ENCODE measurements around the gene DET1.
A peak's percentile ranks its signal among the peaks of the same experiment; 100 is the strongest.
"Not testable (repeated sequence)": the region's sequence is repeated elsewhere in the genome, so short reads cannot be mapped to it uniquely, and the experiment has no call there.

DET1 gene

DNA sequence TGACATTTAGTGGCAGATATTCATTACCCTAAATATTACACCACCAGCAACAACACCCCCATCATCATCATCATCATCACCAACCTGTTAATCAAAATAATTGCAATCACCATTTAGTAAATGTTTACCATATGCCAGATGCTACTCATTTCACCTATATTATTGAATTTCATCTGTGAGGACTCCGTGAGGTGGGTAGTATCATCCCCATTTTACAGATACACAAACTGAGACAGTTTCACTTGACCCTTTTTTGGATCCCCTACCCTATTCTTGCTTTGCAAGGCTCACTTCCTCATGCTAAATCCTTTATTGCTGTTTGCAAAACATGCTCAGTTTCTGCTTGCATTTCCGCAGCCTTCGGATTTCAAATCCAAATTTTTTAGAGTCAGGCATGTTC is 18.3 kb upstream of the DET1 start:
- Histone ChIP-seq H3K79me2 (ENCODE audit: control insufficient read depth, insufficient read depth, low read length) (no peaks in the 10 kb centered on the region), H3K27me3 (ENCODE audit: insufficient read depth, low read length, poor library complexity) (no peaks in the 10 kb centered on the region), H3K18ac (ENCODE audit: low read length) (no peak overlapping the region), H2AK5ac (ENCODE audit: low read length) (no peak overlapping the region), H3K4ac (ENCODE audit: low read depth, low read length) (no peak overlapping the region), H3K4me2 (ENCODE audit: low read length) (no peak overlapping the region), H3K23ac (ENCODE audit: low read length) (no peak overlapping the region), H3K27ac (ENCODE audit: low read depth, low read length) (no peak overlapping the region), H3K4me1 (ENCODE audit: control insufficient read depth, low read depth, low read length) (no peaks in the 10 kb centered on the region), H3K56ac (ENCODE audit: low read length) (no peak overlapping the region), H4K5ac (ENCODE audit: low read length) (no peak overlapping the region), H3K79me1 (ENCODE audit: low read length) (no peaks in the 10 kb centered on the region), H3K4me3 (ENCODE audit: low read length) (no peak overlapping the region), H2BK120ac (ENCODE audit: low read depth, low read length) (no peak overlapping the region), H3K36me3 (ENCODE audit: control insufficient read depth, insufficient read depth, low read length) (no peaks in the 10 kb centered on the region), H3K9ac (ENCODE audit: low read length) (no peak overlapping the region), H2BK15ac (replicated peaks; ENCODE audit: low read depth) (no peak overlapping the region), H4K8ac (ENCODE audit: low read depth, low read length) (no peak overlapping the region), H2BK5ac (ENCODE audit: low read length) (no peak overlapping the region)
- whole genome bisulfite sequencing (ENCODE audit: extremely low coverage, insufficient coverage, low lambda C conversion rate) = no CpG with 5 or more reads among the region's 3 CpGs
- DNase-seq = no peak

DNA sequence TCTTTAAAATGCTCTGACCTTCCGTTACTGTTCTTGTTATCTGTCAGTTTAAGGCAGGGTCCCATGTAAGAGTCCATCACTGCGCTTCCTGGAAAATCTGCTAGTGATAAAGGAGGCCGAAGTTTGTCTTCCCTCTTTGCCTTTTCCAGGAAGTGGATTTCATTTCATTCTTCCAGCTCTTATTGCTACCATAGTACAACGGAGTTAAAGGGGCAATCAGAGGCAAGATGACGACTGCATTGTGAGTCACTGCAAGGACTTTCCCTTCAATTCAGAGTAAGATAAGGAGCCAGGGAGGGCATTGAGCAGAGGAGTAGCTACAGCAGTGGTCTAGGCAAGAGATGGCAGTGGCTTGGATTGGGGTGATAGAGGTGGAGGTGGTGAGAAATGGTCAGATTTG is 17.2 kb upstream of the DET1 start:
- no peaks in the 10 kb centered on the region for H3K36me3 ChIP-seq (ENCODE audit: control insufficient read depth, insufficient read depth, low read length)
- H3K4me1 ChIP-seq (ENCODE audit: control insufficient read depth, low read depth, low read length) = no peaks in the 10 kb centered on the region
- WGBS (ENCODE audit: extremely low coverage, insufficient coverage, low lambda C conversion rate) = no CpG with 5 or more reads among the region's 5 CpGs
- H2BK15ac ChIP-seq (replicated peaks; ENCODE audit: low read depth) = no peak overlapping the region
- H3K9ac ChIP-seq (ENCODE audit: low read length) = no peak overlapping the region
- H2BK120ac ChIP-seq (ENCODE audit: low read depth, low read length) = no peak overlapping the region
- no peaks in the 10 kb centered on the region for H3K79me2 ChIP-seq (ENCODE audit: control insufficient read depth, insufficient read depth, low read length)
- H2AK5ac ChIP-seq (ENCODE audit: low read length) = no peak overlapping the region
- no peak overlapping the region for H3K4me3 ChIP-seq (ENCODE audit: low read length)
- no peaks in the 10 kb centered on the region for H3K27me3 ChIP-seq (ENCODE audit: insufficient read depth, low read length, poor library complexity)
- H3K79me1 ChIP-seq (ENCODE audit: low read length) = no peaks in the 10 kb centered on the region
- no peak overlapping the region for H4K5ac ChIP-seq (ENCODE audit: low read length)
- no peak overlapping the region for H3K56ac ChIP-seq (ENCODE audit: low read length)
- no peak for DNase-seq
- H2BK5ac ChIP-seq (ENCODE audit: low read length) = no peak overlapping the region
- H3K27ac ChIP-seq (ENCODE audit: low read depth, low read length) = no peak overlapping the region
- no peak overlapping the region for H3K4me2 ChIP-seq (ENCODE audit: low read length)
- no peak overlapping the region for H3K23ac ChIP-seq (ENCODE audit: low read length)
- H3K18ac ChIP-seq (ENCODE audit: low read length) = no peak overlapping the region
- no peak overlapping the region for H3K4ac ChIP-seq (ENCODE audit: low read depth, low read length)
- H4K8ac ChIP-seq (ENCODE audit: low read depth, low read length) = no peak overlapping the region

DNA sequence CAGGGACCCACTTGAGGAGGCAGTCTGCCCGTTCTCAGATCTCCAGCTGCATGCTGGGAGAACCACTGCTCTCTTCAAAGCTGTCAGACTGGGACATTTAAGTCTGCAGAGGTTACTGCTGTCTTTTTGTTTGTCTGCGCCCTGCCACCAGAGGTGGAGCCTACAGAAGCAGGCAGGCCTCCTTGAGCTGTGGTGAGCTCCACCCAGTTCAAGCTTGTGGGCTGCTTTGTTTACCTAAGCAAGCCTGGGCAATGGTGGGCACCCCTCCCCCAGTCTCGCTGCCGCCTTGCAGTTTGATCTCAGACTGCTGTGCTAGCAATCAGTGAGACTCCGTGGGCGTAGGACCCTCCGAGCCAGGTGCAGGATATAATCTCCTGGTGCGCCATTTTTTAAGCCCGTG is 13.1 kb upstream of the DET1 start:
- H2BK120ac ChIP-seq (ENCODE audit: low read depth, low read length); H3K36me3 ChIP-seq (ENCODE audit: control insufficient read depth, insufficient read depth, low read length); H3K18ac ChIP-seq (ENCODE audit: low read length); H3K4me2 ChIP-seq (ENCODE audit: low read length); H3K4me3 ChIP-seq (ENCODE audit: low read length); H4K5ac ChIP-seq (ENCODE audit: low read length); H3K79me2 ChIP-seq (ENCODE audit: control insufficient read depth, insufficient read depth, low read length); H3K27ac ChIP-seq (ENCODE audit: low read depth, low read length); H3K9ac ChIP-seq (ENCODE audit: low read length); H4K8ac ChIP-seq (ENCODE audit: low read depth, low read length); H3K56ac ChIP-seq (ENCODE audit: low read length); H3K79me1 ChIP-seq (ENCODE audit: low read length); H2AK5ac ChIP-seq (ENCODE audit: low read length); H3K4ac ChIP-seq (ENCODE audit: low read depth, low read length); DNase-seq; H2BK15ac ChIP-seq (replicated peaks; ENCODE audit: low read depth); H2BK5ac ChIP-seq (ENCODE audit: low read length); H3K27me3 ChIP-seq (ENCODE audit: insufficient read depth, low read length, poor library complexity); H3K23ac ChIP-seq (ENCODE audit: low read length); H3K4me1 ChIP-seq (ENCODE audit: control insufficient read depth, low read depth, low read length): not testable (repeated sequence)
- WGBS (ENCODE audit: extremely low coverage, insufficient coverage, low lambda C conversion rate) = no CpG with 5 or more reads among the region's 9 CpGs

DNA sequence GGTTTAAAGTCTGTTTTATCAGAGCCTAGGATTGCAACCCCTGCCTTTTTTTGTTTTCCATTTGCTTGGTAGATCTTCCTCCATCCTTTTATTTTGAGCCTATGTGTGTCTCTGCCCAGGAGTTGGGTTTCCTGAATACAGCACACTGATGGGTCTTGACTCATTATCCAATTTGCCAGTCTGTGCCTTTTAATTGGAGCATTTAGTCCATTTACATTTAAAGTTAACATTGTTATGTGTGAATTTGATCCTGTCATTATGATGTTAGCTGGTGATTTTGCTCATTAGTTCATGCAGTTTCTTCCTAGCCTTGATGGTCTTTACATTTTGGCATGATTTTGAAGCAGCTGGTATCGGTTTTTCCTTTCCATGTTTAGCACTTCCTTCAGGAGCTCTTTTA is 11.5 kb upstream of the DET1 start:
- H3K23ac ChIP-seq (ENCODE audit: low read length); H3K4ac ChIP-seq (ENCODE audit: low read depth, low read length); H3K27ac ChIP-seq (ENCODE audit: low read depth, low read length); H4K5ac ChIP-seq (ENCODE audit: low read length); H2AK5ac ChIP-seq (ENCODE audit: low read length); H3K79me2 ChIP-seq (ENCODE audit: control insufficient read depth, insufficient read depth, low read length); H3K36me3 ChIP-seq (ENCODE audit: control insufficient read depth, insufficient read depth, low read length); H2BK15ac ChIP-seq (replicated peaks; ENCODE audit: low read depth); H3K18ac ChIP-seq (ENCODE audit: low read length); H3K9ac ChIP-seq (ENCODE audit: low read length); H2BK5ac ChIP-seq (ENCODE audit: low read length); H3K79me1 ChIP-seq (ENCODE audit: low read length); H3K56ac ChIP-seq (ENCODE audit: low read length); H4K8ac ChIP-seq (ENCODE audit: low read depth, low read length); H3K4me2 ChIP-seq (ENCODE audit: low read length); H3K4me3 ChIP-seq (ENCODE audit: low read length); H2BK120ac ChIP-seq (ENCODE audit: low read depth, low read length); DNase-seq; H3K27me3 ChIP-seq (ENCODE audit: insufficient read depth, low read length, poor library complexity); H3K4me1 ChIP-seq (ENCODE audit: control insufficient read depth, low read depth, low read length): not testable (repeated sequence)
- no CpG with 5 or more reads among the region's 1 CpG for WGBS (ENCODE audit: extremely low coverage, insufficient coverage, low lambda C conversion rate)

DNA sequence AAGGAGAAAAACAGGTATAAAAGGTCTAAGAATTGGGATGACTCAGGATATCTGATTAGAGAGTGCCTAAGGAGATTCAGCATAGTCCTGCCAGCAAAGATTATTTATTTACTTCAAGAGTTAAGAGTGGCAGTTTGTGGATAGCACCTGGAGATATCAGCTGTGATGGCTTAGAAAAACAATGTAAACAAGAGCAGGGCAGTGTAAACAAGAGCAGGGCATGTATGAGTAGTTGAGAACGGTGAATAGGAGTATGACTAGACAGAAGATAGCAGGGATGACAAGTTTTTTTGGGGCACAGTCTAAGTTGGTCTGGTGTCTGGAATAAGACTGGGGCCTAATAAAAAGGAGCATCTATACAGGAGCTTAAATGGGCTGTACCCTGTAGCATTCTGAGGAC is 1.5 kb upstream of the DET1 start:
- not testable (repeated sequence) for H3K56ac ChIP-seq (ENCODE audit: low read length); H3K4ac ChIP-seq (ENCODE audit: low read depth, low read length); H3K4me3 ChIP-seq (ENCODE audit: low read length); H3K18ac ChIP-seq (ENCODE audit: low read length); H3K4me2 ChIP-seq (ENCODE audit: low read length); H3K9ac ChIP-seq (ENCODE audit: low read length); H3K36me3 ChIP-seq (ENCODE audit: control insufficient read depth, insufficient read depth, low read length); H2BK5ac ChIP-seq (ENCODE audit: low read length); H3K27ac ChIP-seq (ENCODE audit: low read depth, low read length); H4K5ac ChIP-seq (ENCODE audit: low read length); H3K4me1 ChIP-seq (ENCODE audit: control insufficient read depth, low read depth, low read length); H2BK120ac ChIP-seq (ENCODE audit: low read depth, low read length); H2AK5ac ChIP-seq (ENCODE audit: low read length); H4K8ac ChIP-seq (ENCODE audit: low read depth, low read length); DNase-seq; H3K27me3 ChIP-seq (ENCODE audit: insufficient read depth, low read length, poor library complexity); H2BK15ac ChIP-seq (replicated peaks; ENCODE audit: low read depth); H3K23ac ChIP-seq (ENCODE audit: low read length); H3K79me2 ChIP-seq (ENCODE audit: control insufficient read depth, insufficient read depth, low read length); H3K79me1 ChIP-seq (ENCODE audit: low read length)
- WGBS (ENCODE audit: extremely low coverage, insufficient coverage, low lambda C conversion rate) = no CpG with 5 or more reads among the region's 1 CpG

DNA sequence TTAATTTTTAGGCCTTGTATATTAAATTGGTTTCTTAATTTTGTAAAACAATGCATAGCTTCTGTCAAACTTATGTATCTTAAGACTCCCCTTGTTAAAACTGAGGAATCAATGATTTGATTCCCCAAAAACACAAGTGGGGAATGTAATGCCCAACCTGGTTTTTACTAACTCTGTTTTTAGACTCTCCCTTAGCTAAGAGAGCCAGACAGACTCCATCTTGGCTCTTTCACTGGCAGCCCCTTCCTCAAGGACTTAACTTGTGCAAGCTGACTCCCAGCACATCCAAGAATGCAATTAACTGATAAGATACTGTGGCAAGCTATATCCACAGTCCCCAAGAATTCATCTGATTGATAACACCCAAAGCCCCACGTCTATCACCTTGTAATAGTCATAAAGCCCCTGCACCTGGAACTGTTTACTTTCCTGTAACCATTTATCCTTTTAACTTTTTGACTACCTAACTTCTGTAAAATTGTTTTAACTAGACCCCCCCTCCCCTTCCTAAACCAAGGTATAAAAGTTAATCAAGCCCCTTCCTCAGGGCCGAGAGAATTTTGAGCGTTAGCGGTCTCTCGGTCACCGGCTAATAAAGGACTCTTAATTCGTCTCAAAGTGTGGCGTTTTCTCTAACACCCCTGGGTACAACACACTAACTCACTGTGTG is 768 bp downstream of the DET1 start:
- Histone ChIP-seq H3K27ac (ENCODE audit: low read depth, low read length) (peak overlapping the region; percentile 85), H3K18ac (ENCODE audit: low read length) (peak overlapping the region; percentile 96), H2BK5ac (ENCODE audit: low read length) (peak overlapping the region; percentile 97), H3K9ac (ENCODE audit: low read length) (peak overlapping the region; percentile 82), H3K4me3 (ENCODE audit: low read length) (peak overlapping the region; percentile 56), H2BK120ac (ENCODE audit: low read depth, low read length) (peak overlapping the region; percentile 8), H3K4ac (ENCODE audit: low read depth, low read length) (peak overlapping the region; percentile 58), H3K4me2 (ENCODE audit: low read length) (peak overlapping the region; percentile 93), H4K5ac (ENCODE audit: low read length) (peak overlapping the region; percentile 77), H3K56ac (ENCODE audit: low read length) (peak overlapping the region; percentile 93)
- H3K27me3 ChIP-seq (ENCODE audit: insufficient read depth, low read length, poor library complexity); H3K4me1 ChIP-seq (ENCODE audit: control insufficient read depth, low read depth, low read length); H3K36me3 ChIP-seq (ENCODE audit: control insufficient read depth, insufficient read depth, low read length); H3K79me1 ChIP-seq (ENCODE audit: low read length); H2BK15ac ChIP-seq (replicated peaks; ENCODE audit: low read depth); H3K79me2 ChIP-seq (ENCODE audit: control insufficient read depth, insufficient read depth, low read length); H3K23ac ChIP-seq (ENCODE audit: low read length); DNase-seq; H4K8ac ChIP-seq (ENCODE audit: low read depth, low read length); H2AK5ac ChIP-seq (ENCODE audit: low read length): not testable (repeated sequence)
- no CpG with 5 or more reads among the region's 8 CpGs for WGBS (ENCODE audit: extremely low coverage, insufficient coverage, low lambda C conversion rate)
